ACHN (cell line): ENCODE measurements around the gene METTL17.
"Not testable (repeated sequence)": the region's sequence is repeated elsewhere in the genome, so short reads cannot be mapped to it uniquely, and the experiment has no call there.

Experiments used
- DNase-seq: peaks from one replicate; pipeline ENCODE4 v3.0.0-alpha.2; 2015
- in situ Hi-C: cut with HindIII; loops from 2 replicates; pipeline ENCODE4 v1.10.0; 2017; ENCODE audit warnings: low sequenced_read_pairs, low pct_ligation_motif_present, low pct_unique_long_range_greater_than_20kb

The METTL17 gene

DNA sequence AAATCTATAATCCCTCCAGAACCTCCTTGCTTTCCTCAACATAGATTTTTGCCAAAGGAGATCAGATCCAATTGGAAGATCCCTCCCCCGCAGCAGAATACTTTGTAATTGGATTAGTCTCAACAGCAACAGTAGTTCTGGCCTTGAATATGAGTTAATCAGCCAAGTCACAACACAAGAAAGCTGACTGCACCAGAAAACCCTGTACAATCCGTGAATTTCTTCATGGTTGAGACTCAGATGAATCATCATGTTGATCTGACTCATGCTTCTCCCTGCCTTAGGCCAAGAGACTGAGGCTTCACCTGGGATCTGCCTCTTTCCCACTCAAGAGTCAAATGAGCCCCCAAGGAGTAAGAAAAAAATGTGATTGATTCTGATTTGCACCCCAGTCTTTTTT, 3.0 kb upstream of the METTL17 start:
- DNase-seq = peak; percentile 80
- in situ Hi-C loops = no loop called here

DNA sequence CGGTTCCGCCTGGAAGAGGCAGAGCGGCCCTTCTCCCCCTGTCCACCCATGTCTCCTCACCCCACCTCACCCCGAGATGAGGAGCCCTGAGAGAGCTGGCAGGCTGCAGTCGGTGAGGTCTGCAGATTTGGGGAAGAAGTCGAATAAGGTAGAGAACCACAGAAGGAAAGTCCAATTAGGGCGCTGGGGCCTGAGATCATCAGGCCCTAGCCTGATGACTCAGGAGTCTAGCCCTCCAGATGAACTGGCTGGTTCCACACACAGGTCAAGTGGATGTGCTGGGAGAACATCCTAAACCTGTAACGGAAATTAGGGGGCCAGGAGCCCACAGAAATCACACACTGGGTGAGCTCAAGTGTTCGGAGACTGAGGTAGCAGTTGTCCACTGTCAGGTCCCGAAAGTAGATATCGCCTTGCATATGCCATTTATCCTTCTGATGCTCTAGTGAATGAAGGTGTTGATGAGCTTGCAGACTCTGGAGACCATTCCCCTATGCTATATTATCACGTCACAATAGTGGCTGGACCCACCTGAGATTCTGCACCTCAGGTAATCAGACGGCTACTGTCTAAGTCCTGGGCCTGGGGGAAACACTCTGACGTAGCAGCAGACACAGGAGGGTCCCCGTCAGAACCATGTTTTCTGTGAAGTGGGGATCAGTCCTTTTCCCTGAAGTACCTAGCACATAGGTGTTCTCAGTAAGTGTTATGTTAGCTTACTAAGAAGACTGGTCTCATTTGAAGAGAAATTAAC, 886 bp upstream of the METTL17 start:
- in situ Hi-C loops = no loop called here
- no peak for DNase-seq

DNA sequence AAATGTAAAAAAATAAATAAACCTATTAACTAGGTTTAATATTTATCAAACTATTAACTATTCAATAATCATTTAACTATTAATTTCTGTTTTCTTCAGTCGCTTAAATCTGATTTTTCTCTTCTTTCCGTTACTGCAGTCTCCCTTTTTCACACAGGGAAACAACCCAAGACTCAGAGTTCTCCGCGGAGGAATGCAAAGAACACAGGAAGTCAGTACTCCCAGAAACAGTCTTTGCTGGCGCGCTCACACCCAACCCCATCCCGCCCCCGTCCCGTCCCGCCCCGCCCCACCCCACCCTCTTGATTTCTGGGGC, 351 bp upstream of the METTL17 start:
- in situ Hi-C loops = no loop called here
- no peak for DNase-seq

DNA sequence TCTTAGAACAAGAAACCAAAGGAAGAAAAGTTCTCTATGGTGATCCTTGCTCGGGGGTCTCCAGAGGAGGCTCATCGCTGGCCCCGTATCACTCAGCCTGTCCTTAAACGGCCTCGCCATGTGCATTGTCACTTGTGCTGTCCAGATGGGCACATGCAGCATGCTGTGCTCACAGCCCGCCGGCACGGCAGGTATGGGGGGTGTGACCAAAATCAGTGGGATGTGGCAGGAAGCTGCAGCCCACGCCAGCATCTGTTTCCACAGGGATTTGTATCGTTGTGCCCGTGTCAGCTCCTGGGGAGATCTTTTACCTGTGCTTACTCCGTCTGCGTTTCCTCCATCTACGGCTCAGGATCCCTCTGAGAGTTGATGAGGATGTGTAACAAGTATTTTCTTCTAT, 6.7 kb downstream of the METTL17 start:
- DNase-seq = no peak
- in situ Hi-C loops = no loop called here

DNA sequence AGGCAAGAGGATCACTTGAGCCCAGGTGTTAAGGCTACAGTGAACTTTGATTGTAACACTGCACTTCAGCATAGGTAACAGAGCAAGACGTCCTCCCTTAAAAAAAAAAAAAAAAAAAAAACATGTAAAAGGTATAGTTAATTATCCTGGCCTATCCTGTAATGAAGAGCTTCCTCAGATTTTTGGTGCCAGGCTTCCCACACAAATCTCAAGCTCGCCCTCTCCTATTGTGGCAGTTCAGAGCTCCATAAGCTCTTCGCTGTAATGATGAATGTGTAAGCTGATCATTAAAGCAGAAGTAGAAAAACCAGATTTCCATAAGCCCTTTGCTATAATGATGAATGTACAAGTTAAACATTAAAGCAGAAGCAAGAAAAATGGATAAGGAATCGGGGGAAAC, 7.3 kb downstream of the METTL17 start:
- no peak for DNase-seq
- in situ Hi-C loops = no loop called here

DNA sequence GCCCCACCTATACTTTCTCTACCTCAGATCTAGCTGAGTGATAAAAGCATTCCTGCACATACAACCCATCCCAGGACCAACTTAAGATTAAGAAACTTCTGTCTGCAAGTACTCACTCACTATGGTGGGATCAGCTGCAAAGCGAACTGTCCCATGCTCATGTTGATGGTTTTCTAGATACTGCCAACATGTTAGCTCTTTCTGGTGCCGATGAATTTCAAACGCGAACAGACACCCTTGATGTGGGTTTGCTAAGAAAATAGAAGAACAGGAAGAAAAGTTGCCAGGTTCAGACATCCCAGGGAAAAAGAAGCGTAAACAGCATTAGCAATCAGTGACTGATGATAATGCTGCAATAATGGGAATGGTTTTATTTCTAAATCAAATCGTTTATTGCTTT, 7.8 kb downstream of the METTL17 start:
- in situ Hi-C loops = no loop called here
- no peak for DNase-seq

DNA sequence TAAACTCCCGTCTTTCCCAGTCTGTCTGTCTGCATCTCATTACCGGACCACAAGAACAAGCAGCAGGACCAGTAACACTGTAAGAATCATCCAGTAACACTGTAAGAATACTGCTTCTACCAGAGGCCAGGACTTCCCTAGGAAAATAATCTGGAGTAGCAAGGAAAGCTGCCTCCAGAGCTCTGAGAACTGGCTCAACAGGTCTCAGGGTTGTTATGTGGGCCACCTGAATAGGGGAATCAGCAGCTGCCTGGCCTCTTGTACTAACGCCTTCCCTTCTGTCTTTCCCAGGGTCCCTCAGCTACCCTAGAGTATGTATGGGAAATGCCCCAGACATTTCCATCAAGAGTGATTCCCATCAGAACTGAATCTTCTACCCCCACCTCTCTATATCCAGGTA, 8.4 kb downstream of the METTL17 start:
- DNase-seq = no peak
- in situ Hi-C loops = no loop called here

DNA sequence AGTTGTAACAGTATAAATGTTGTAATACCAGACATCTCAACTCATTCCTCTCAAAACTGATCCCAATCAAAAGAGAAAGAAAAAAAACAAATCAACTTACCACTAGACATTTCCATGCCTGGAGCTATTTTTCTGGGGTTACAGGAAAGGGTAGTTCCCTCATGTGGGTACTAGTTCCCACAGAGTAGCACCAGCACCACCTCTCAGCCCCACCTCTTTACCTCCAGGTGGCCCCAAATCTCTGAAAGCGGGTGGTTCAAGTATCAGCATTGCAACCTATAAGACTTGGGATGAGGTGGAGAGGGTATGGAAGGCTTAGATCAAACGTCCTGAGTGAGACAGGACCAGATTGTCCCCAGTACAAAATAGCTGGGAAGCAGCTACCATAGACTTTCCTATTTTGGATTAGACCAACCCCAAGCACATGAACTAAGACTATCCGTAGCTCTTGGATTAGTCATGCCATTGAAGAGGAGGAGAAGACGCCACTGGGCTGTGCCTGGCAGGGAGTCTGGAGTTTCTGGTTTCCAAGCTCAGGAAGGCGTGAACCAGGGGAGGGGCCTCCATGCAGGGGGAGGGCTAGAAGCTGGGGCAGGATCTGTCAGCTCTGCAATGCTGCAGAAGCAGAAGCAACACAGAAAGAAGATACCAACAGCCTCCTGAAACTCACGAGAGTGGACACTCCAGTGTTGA, 9.0 kb downstream of the METTL17 start, which contains the start of gene SLC39A2:
SLC39A2 (plus strand) TSS at position 620 of the 693 bp plus-strand sequence. CDS start 154 bp downstream, outside the sequence.
- in situ Hi-C loops = no loop called here
- DNase-seq = peak; percentile 69

DNA sequence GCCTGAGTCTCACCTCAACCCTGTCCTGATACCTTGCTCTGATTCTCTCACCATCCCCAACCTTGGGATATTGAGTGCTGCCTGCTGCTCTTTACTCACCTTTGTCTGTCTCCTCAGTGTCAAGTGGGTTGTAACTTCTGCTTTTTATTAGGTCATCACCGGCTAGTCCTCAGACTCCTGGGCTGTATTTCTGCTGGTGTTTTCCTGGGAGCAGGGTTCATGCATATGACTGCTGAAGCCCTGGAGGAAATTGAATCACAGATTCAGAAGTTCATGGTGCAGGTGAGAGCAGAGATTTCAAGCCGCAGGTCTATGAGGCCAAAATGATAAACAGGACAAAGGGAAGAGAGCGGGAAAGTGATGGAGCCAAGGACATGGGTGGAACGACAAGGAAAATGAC, 9.8 kb downstream of the METTL17 start:
- DNase-seq = no peak
- in situ Hi-C loops = no loop called here

DNA sequence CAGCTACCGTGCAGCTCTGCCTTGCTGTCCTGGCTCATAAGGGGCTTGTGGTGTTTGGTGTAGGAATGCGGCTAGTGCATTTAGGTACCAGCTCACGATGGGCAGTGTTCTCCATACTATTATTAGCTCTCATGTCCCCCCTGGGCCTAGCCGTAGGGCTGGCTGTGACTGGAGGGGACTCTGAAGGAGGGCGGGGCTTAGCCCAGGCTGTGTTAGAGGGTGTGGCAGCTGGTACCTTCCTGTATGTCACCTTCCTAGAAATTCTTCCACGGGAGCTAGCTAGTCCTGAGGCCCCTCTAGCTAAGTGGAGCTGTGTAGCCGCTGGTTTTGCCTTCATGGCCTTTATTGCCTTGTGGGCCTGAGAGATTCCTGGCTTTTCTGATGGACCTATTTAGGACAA, 11.4 kb downstream of the METTL17 start:
- no peak for DNase-seq
- in situ Hi-C loops = no loop called here

DNA sequence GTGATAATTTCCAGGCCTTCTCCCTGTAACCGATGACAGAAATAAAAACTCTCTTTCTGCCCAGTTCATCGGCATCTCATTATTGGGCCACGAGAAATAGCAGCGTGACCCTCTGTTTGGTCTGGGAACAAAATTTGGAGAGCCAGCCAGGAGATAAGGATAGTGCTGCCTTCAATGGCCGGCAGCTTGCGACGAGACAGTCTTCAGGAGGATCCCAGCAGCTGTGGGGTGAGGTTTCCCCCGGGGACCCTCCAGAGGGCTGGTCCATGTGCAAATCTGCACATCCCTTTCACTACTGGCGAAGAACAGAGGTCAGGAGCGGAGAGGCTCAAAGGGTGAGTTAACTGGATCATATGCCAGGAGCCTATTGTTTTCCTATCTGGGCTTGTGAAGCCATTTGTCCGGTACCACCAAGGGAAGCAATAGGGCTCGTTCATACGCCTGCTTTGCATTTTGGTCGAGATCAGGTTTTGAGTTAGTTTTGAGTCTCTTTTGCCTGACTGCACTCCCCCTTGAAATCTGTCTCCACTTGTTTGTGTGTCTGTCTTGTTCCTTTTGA, 14.1 kb downstream of the METTL17 start:
- DNase-seq = no peak
- in situ Hi-C loops = no loop called here

DNA sequence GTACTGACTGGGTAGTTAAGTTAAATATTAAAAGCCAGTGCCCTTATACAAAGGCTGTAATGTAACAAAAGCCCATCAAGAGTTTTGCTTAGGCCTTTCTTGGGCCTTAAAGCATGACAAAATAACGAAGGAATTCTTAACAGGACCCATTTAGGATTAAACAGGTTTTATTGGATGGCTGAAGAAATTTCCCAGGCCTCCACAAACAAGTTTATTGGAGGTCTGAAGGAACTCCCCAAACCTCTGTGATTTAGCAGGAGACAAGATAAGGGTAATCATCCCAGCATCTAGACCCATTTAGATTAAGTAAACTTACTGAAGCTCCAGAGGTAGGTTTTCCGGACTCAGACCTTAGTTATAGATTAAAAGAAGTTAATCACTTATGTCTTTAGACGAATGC, 19.9 kb downstream of the METTL17 start:
- DNase-seq, in situ Hi-C loops: not testable (repeated sequence)

DNA sequence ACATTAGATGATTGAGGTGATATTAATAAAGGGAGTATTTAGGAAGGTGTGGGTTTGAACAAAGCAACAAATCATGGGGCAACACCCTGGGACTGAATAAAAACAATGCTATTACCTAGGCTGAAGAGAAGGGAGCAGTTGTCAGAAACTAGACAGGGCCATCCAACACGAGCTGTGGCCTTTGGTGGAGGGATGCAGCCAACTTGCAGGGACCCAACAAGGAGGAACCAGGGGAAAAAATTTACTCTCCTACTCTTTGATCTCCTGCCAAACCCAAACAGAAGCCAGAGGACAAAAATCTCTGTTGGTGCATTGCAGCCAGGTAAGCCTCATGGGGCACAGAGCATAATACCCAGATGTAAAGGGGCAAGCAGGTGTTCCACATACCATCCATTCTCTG, 21.4 kb downstream of the METTL17 start:
- no peak for DNase-seq
- in situ Hi-C loops = no loop called here

DNA sequence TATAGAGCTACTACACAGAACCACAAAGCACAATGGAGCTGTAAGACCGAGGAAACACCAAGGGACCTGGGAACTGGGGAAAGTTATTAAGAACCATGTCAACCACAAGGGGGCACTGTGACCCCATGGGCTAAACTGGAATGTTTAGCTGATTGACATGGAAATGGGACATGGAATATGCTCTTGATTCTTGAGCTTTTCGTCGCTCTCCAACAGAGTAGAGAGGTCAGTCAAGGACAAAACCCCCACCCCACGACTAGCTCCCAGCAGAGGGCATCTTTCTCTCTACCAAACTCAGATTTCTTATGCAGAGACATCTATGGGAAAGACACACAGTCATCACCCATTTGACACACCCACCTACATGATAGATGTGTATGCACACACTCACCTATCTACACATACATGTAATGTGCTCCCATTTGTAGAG, 25.0 kb downstream of the METTL17 start:
- peak; percentile 75 for DNase-seq
- in situ Hi-C loops = no loop called here

DNA sequence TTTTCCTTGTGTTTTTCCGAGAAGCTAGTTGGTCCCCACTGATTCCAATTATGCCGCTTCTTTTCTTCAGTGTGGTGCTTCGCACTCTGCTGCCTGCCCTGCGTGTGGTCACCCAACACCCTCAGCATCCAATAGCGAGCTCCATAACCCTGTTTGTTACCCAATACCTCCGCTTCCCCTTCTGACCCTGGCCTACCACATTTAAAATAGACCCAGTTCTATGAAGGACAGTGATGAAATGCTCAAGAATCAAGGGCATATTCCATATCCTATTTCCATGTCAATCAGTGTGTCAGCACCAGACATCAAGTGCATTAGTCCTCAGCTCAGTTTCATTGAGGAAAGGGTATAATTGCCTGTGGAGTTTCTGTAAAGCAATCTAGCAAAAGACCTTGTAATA, 25.5 kb downstream of the METTL17 start:
- in situ Hi-C loops = no loop called here
- no peak for DNase-seq

DNA sequence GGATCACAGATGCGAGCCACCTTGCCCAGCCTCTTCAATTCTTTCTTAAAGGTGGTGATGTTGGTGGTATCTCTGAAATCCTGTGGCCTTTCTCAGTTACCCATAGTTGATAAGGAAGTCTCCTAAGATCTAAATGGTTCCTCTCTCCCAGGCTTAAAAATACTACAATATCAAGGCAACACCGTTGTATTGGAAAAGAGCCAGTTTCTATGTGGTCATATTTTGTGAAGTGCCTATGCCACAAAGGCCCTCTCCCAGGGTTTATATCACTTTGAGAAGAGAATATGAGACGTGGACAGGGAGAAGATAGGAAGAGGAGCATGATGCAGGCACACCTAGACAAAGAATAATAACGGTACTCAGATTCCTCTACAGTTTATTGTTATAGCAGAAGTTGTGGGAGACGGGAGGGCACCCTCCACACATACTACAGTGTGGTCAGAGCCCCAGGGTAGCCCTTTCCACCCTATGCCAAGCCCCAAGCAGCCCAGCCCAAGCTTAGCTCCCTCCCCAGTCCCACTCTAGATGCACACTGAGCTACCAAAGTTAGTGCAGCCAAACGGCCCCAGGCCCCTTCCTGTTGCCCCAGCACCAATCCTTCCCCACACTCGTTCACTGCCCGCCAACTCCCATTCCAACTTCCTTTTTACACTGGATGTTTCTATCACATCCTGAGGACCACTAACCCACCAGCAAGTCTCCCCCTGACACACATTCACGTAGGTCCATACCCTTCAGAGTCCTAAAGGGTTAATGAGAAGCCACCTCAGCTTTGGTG, 26.8 kb downstream of the METTL17 start:
- in situ Hi-C loops = no loop called here

DNA sequence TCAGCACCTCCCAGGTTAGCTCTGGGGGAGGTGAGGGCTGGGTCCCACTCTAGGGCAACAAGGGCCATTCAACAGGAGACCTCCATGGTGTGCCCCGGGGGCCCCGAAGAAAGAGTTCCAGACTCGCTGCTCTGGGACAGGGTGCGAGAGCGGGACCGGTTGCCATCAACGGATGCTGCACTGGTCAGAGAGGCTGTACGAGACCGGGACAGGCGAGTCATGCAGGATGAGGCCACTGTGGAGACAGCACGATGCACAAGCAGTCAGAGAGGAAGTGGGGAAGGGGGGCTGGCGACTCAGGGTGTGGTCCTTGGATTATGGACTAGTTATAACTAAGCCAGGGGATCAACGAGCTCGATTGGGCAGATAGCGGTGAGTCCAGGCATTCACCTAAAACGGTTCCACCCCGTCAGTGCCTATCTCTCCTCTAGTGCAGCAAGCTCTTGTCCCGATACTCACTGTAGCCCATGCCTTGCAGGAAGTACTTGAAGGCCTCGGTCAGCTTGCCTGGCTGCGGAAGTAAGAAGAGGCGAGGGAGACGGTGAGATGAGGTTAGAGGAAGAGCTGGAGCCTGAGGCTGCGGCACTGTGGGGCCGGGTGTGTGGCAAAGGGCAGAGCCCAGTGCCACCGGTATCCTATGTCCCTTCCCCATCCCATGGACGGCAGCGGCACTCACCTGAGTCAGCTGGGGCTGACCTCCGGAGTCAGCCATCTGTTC, 27.9 kb downstream of the METTL17 start:
- DNase-seq = no peak
- in situ Hi-C loops = no loop called here

More for the DNA sequence above, 26.8 kb downstream of the METTL17 start:
- no peak for DNase-seq

DNA sequence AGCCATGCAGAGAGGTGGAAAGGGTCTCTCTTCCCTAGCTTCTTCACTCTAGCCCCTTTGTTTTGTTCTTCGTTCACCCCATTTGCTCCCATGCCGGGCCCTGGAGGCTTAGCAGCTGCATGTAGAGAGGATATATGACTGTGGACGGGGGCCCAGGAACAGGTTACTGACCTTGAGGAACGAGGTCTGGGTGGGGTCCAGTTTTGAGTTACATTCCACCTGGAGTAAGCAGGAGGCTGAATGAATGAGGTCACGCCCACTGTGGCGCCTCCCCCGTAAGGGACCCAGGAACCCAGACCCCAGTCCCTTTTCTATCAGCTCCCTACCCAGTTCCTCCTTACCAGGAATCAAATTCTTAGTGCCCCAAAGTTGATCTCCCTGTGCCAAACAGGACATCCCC, 28.5 kb downstream of the METTL17 start:
- in situ Hi-C loops = no loop called here
- no peak for DNase-seq

DNA sequence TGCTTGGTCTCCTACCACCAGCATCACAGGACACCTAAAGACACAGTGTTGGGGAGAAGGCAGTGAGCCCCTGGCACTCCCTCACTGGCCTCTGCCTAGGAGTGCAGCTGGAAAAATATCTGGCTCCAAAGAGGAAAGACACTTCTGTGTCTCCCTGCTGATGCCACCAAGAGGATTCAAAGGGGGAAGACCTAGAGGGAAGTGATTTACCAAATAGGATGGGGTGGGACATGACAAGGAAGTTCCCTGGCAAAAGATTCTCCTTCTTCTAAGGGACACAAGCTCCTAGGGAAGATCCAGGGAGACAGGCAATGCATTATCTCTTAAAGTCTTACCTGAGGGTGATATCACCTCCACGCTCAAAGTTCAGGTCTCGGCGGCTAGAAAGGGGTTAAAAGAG, 29.0 kb downstream of the METTL17 start:
- in situ Hi-C loops = no loop called here
- DNase-seq = no peak
